ENCODE results near the gene PVRIG. TPM values are rescaled to one million over a fixed set of nuclear protein-coding genes. Genes with fewer than 3 reads are reported as not detected.
"Not testable (repeated sequence)": the region's sequence is repeated elsewhere in the genome, so short reads cannot be mapped to it uniquely, and the experiment has no call there.

The PVRIG gene
- polyA plus RNA-seq, 4 donors: 1.7 to 12.5 (median 5.0) TPM

- not testable (repeated sequence) for DNase-seq (ENCODE audit: low read depth in 4 of 4, low spot score in 2 of 4)
Observed at GRCh38 chr7:100224891-100225290, 5.1 kb downstream of the PVRIG start.

GRCh38 chr7:100234660-100235317 is 15.0 kb downstream of the PVRIG start:
- DNase-seq (ENCODE audit: low read depth in 4 of 4, low spot score in 2 of 4): not testable (repeated sequence)

DNA sequence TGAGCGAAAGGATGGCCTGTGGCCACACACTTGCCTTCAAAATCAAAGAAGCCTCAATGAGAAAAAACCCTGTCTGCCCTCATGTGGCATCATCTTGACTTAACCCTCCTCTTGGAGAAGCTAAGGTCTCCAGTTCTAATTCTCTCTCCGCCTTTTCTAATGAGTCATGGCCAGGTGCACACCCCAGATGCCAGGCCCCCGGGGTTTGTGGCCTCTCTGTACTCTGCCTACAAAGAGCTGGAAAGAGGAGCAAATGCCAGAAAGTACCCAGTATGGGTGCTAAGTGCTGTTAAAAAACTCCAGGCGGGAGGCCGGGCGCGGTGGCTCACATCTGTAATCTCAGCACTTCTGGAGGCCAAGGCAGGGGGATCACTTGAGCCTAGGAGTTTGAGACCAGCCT is 20.2 kb downstream of the PVRIG start:
- DNase-seq (ENCODE audit: low read depth in 4 of 4, low spot score in 2 of 4): not testable (repeated sequence)

DNA sequence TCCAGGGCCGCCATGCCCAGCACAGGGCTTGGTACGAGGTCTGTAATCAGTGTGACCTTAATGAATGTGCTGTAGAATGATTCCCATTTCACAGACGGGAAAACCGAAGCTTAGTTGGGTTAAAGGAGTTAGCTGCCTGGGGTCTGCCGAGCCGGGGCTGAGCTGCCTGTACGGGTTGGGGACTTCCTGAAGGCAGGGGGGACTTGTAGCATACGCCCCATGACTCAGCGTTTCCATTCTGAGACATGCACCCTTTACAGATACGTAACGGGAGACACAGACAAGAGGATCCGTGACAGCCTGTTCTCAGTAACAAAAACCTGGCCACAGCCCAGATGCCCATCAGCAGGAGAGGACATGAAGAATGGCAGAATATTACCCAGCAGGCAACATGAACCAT is 23.6 kb downstream of the PVRIG start:
- DNase-seq (ENCODE audit: low read depth in 4 of 4, low spot score in 2 of 4): not testable (repeated sequence)

DNA sequence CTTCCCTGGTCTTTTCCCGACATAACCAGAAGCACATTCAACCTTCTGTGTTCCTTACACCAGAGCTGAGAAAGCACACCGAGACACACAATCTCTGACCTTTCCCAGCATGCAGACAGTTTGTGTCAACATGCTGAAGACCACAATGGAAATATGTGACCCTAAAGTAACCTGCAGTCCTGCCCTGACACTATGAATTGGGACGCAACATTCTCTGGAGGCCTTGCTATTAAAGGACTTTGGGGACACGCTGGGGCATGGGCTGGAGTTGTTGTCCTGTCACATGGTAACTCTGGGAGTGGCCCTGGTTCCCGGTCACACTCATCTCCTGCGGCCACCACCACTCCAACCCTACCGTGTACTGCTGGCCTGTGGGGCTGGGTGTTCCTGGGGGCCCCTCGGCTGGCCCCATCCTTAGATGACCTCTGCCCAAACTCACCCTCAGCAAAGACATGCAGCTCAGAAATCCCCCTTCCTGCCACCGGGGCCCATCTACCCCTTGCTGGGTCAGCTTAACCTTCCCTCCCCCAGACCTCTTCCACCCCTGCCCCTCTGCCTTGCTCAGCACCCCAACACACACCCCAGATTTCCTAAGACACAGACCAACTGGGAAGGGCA is 25.3 kb downstream of the PVRIG start:
- DNase-seq (ENCODE audit: low read depth in 4 of 4, low spot score in 2 of 4): not testable (repeated sequence)

DNA sequence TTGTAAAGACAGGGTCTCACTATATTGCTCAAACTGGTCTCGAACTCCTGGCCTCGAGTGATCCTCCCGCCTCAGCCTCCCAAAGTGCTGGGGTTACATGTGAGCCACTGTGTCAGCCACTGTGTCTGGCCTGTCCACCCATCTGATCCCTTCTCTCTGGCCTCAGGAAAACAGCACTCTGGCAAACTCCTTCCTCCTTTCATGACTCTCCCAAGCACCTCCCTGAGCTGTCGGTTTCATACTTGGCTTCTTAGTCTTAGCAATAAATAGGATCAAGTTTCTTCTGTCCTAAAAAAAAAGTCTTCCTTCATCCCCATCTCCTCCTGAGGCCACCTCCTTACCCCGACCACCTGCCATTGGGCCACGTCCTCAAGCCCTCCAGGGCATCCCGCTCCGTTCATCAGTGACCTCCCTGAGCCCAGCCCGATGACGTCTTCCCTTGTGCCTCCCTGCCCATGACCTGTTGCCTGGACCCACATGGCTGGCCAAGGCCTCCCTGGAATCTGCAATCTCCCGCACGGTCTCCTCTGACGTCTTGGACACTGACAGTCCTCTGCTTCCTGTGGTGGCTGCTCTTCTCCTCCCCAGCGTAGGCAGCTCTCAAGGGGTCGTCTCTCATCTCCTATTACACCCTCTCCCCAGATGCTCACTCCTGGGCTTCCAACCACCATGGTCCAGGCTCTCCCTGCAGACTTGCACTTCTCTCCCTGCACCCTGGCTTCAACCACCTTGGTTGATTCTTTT is 26.5 kb downstream of the PVRIG start:
- DNase-seq (ENCODE audit: low read depth in 4 of 4, low spot score in 2 of 4): not testable (repeated sequence)

DNA sequence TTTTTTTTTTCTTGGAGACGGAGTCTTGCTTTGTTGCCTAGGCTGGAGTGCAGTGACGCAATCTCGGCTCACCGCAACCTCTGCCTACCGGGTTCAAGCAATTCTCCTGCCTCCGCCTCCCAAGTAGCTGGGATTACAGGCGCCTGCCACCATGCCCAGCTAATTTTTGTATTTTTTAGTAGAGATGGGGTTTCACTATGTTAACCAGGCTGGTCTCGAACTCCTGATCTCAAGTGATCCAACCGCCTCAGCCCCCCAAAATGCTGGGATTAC is 27.1 kb downstream of the PVRIG start:
- not testable (repeated sequence) for DNase-seq (ENCODE audit: low read depth in 4 of 4, low spot score in 2 of 4)

DNA sequence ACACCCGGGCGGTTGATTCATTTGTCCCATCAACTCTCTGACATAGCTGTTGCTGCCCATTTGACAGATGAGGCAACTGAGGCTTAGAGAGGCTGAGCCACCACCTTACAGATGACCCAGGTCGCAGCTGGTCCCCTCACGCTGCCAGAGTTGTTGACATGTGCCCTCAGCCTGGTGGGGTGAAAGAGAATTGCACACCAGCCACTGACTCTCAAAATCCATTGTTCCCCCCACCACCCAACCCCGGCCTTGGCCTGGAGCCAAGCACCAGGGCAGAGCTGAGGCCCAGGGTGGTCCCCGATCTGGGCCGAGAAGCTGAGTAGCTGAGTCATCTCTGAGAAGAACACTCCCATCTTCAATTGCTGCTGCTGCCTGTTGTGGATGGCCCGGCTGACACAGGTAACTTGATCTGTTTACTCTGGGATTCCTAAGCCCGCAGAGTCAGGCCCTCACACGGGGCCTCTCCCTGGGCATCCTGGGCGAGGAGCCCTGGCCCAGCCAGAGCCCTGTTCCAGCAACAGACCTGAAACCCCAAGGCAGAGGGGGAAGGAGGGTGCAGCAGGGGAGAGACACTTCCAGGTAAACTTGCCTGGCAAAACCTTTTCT is 27.5 kb downstream of the PVRIG start:
- DNase-seq (ENCODE audit: low read depth in 4 of 4, low spot score in 2 of 4): no peak

- DNase-seq (ENCODE audit: low read depth in 4 of 4, low spot score in 2 of 4): no peak
Observed at GRCh38 chr7:100248483-100248882, 28.7 kb downstream of the PVRIG start.

GRCh38 chr7:100257017-100257416 is 37.3 kb downstream of the PVRIG start:
- DNase-seq (ENCODE audit: low read depth in 4 of 4, low spot score in 2 of 4): no peak

GRCh38 chr7:100259984-100260383 is 40.2 kb downstream of the PVRIG start:
- DNase-seq (ENCODE audit: low read depth in 4 of 4, low spot score in 2 of 4): not testable (repeated sequence)

- not testable (repeated sequence) for DNase-seq (ENCODE audit: low read depth in 4 of 4, low spot score in 2 of 4)
Observed at GRCh38 chr7:100262896-100263295, 43.1 kb downstream of the PVRIG start.

- not testable (repeated sequence) for DNase-seq (ENCODE audit: low read depth in 4 of 4, low spot score in 2 of 4)
Observed at GRCh38 chr7:100264223-100264622, 44.5 kb downstream of the PVRIG start.

DNA sequence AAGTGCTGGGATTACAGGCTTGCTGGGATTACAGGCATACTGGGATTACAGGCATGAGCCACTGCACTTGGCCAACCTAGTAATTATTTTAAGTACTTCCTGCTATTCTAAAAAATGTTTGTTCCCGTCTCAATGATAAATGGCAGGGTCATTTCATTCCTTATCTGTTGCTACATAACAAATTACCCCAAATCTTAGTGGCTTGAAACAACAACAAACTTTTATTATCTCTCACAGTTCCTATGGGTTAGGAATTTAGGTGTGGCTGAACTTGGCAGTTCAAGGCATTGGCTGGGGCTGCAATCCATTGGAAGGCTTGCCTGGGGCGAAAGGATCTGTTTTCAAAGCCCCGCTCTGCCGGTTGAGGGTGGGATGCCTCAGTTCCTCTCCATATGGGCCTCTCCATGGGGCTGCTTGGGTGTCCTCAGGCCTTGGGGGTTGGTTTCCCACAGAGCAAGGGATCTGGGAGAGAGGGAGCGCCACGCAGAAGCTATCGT is 45.0 kb downstream of the PVRIG start:
- DNase-seq (ENCODE audit: low read depth in 4 of 4, low spot score in 2 of 4): not testable (repeated sequence)

DNA sequence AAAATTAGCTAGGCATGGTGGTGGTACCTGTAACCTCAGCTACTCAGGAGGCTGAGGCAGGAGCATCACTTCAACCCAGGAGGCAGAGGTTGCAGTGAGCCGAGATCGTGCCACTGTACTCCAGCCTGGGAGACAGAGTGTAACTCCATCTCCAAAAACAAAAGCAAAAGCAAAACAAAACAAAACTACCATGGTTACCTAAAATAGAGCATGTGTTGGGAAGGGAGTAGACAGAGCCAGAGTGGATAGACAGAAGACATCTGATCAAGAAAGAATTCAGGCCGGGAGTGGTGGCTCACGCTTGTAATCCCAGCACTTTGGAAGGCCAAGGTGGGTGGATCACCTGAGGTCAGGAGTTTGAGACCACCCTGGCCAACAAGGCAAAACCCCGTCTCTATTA is 46.1 kb downstream of the PVRIG start:
- not testable (repeated sequence) for DNase-seq (ENCODE audit: low read depth in 4 of 4, low spot score in 2 of 4)

DNA sequence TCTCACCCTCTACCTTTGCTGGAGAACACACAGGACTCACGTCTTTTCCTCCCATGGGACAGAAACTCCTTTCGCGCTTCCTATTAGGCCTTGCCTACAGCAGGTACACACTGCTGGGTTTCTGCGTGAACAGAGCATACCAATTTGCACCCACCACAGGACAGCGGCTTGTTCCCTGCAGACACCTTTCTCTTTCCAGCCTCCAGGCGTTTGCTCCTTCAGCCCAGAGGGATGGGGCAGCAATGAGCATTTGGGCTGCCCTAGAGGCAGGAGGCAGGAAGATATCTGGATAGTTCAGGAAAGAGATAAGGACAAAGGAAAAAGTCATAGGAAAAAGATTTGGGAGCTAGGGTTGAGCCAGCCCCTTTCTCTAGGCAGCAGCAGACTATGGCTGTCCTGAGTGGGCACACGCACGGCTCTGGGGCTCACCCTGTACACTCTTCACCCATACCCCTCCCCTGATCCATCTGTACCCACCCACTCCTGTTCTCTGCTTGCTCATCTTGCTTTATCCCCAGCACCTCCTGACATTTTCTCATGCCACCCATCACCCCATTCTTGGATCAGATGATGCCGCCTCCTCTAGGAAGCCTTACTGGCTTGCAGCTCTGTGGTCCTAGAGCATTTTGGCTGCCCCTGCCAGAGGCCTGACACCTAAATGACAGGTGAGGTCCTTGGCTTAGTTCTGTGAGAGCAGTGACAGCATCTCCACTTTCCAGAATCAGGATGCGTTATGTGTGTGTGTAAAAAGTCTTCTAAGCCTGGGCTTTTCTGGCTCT is 47.0 kb downstream of the PVRIG start:
- DNase-seq (ENCODE audit: low read depth in 4 of 4, low spot score in 2 of 4): no peak

DNA sequence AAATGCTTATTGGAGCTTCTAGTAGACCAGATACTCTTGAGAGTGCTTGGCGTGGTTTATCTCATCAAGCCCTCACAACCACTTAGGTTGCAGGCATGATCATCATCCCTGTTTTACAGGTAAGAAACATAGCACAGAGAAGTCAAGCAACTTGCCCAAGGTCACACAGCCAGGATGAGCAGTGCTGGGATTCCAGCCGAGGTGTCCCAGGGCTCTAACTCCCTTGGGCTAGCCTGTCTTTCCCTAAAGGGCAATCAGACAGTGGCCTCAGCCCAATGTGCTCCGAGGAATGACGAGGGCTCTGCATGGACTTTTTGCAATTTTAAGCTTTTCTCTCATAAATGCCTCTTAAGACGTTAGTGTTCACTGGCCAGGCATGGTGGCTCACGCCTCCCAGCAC is 47.9 kb downstream of the PVRIG start:
- DNase-seq (ENCODE audit: low read depth in 4 of 4, low spot score in 2 of 4): no peak

DNA sequence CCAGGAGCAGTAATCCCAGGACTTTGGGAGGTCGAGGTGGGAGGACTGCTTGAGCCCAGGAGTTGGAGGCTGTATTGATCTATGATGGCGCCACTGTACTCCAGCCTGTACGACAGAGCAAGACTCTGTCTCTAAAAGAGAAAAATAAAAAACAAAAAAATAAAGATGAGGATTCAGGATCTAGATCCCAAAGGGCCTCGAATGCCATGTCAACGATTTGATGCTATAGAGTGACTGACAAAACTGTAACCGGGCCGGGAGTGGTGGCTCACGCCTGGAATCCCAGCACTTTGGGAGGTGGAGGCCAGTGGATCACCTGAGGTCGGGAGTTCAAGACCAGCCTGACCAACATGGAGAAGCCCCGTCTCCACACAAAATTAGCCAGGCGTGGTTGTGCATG is 49.1 kb downstream of the PVRIG start:
- not testable (repeated sequence) for DNase-seq (ENCODE audit: low read depth in 4 of 4, low spot score in 2 of 4)

- not testable (repeated sequence) for DNase-seq (ENCODE audit: low read depth in 4 of 4, low spot score in 2 of 4)
Observed at GRCh38 chr7:100269306-100270045, 49.7 kb downstream of the PVRIG start.
